ENCODE data around the gene GBP5.
"Not testable (repeated sequence)": the region's sequence is repeated elsewhere in the genome, so short reads cannot be mapped to it uniquely, and the experiment has no call there.

GBP5 gene

GRCh38 chr1:89272269-89273041 lies at the start of gene GBP5:
GBP5 (minus strand) TSS chr1:89272860; CDS start chr1:89269555, 3,305 bp downstream.
- DNase-seq = not testable (repeated sequence)

GRCh38 chr1:89322402-89322801 lies 49.7 kb upstream of the GBP5 start:
- DNase-seq = no peak

GRCh38 chr1:89312572-89312971 lies 39.9 kb upstream of the GBP5 start:
- no peak for DNase-seq

- DNase-seq = no peak
Measured at GRCh38 chr1:89311757-89312156, 39.1 kb upstream of the GBP5 start.

GRCh38 chr1:89310976-89311375 lies 38.3 kb upstream of the GBP5 start:
- DNase-seq = no peak

- no peak for DNase-seq
Measured at GRCh38 chr1:89310505-89310904, 37.8 kb upstream of the GBP5 start.

GRCh38 chr1:89309828-89310227 lies 37.2 kb upstream of the GBP5 start:
- DNase-seq = no peak

GRCh38 chr1:89306273-89306672 lies 33.6 kb upstream of the GBP5 start:
- DNase-seq = no peak

- no peak for DNase-seq
Measured at GRCh38 chr1:89305493-89305892, 32.8 kb upstream of the GBP5 start.

- no peak for DNase-seq
Measured at GRCh38 chr1:89304572-89305230, 32.0 kb upstream of the GBP5 start.

- DNase-seq = no peak
Measured at GRCh38 chr1:89302697-89303332, 30.2 kb upstream of the GBP5 start.

GRCh38 chr1:89299739-89300463 lies 27.2 kb upstream of the GBP5 start:
- DNase-seq = not testable (repeated sequence)

GRCh38 chr1:89298461-89298860 lies 25.8 kb upstream of the GBP5 start:
- DNase-seq = no peak

- DNase-seq = no peak
Measured at GRCh38 chr1:89295187-89295586, 22.5 kb upstream of the GBP5 start.

GRCh38 chr1:89291276-89291675 lies 18.6 kb upstream of the GBP5 start:
- no peak for DNase-seq

GRCh38 chr1:89288051-89288340 lies 15.3 kb upstream of the GBP5 start:
- no peak for DNase-seq

GRCh38 chr1:89287181-89288050 lies 14.8 kb upstream of the GBP5 start:
- no peak for DNase-seq

- DNase-seq = no peak
Measured at GRCh38 chr1:89286549-89287180, 14.0 kb upstream of the GBP5 start.

GRCh38 chr1:89285745-89286380 lies 13.2 kb upstream of the GBP5 start:
- DNase-seq = no peak

- not testable (repeated sequence) for DNase-seq
Measured at GRCh38 chr1:89284078-89284763, 11.6 kb upstream of the GBP5 start.

GRCh38 chr1:89280766-89281165 lies 8.1 kb upstream of the GBP5 start:
- DNase-seq = no peak
